ENCODE results near the gene M1AP. TPM values are rescaled to one million over a fixed set of nuclear protein-coding genes. Genes with fewer than 3 reads are reported as not detected.

The M1AP gene
- total and polyA plus RNA-seq, 9 of the 15 experiments (the other 6 are each of a cell fraction or from before 2014, with no cell fraction given) = 0.06 to 0.33 (median 0.11) TPM; not detected in 4

- peak; percentile 86; the same call in 1 of the 2 replicates for TF ChIP-seq ATF2 (CRISPR knock-in tag; IDR thresholded peaks at IDR 0.05)
- TF ChIP-seq ZNF445 (CRISPR knock-in tag; IDR thresholded peaks at IDR 0.05; ENCODE audit: low read depth) = no peak
- peak; percentile 49; the same call in 1 of the 2 replicates for TF ChIP-seq NFRKB (IDR thresholded peaks at IDR 0.05; ENCODE audit: low read depth)
- TF ChIP-seq U2AF2 (optimal IDR thresholded peaks at IDR 0.05; ENCODE audit: low read depth, low read length) = no peak
- no peak for TF ChIP-seq ZNF197 (CRISPR knock-in tag; IDR thresholded peaks at IDR 0.05; ENCODE audit: low read depth)
- TF ChIP-seq RFX5 (IDR thresholded peaks at IDR 0.05; ENCODE audit: low read depth, low read length) = peak; percentile 55; the same call in 1 of the 2 replicates
- no peak for TF ChIP-seq SREBF2 (CRISPR knock-in tag; IDR thresholded peaks at IDR 0.05)
- peak; percentile 66 for TF ChIP-seq RBFOX2 (IDR thresholded peaks at IDR 0.05; ENCODE audit: low read depth, low read length)
- no peak for TF ChIP-seq CAMTA2 (CRISPR knock-in tag; conservative IDR thresholded peaks at IDR 0.05)
- TF ChIP-seq CREM (IDR thresholded peaks at IDR 0.05; ENCODE audit: low read depth) = peak; percentile 99
- 0 out of 2 replicates have a peak, but pooled peaks have one; percentile 39 for TF ChIP-seq ZBTB26 (CRISPR knock-in tag; IDR thresholded peaks at IDR 0.05)
- TF ChIP-seq ZNF589 (CRISPR knock-in tag; IDR thresholded peaks at IDR 0.05; ENCODE audit: low read depth) = peak; percentile 88; the same call in 1 of the 2 replicates
- no peak for TF ChIP-seq STAT5B (CRISPR knock-in tag; IDR thresholded peaks at IDR 0.05)
- TF ChIP-seq REST (IDR thresholded peaks at IDR 0.05; ENCODE audit: borderline replicate concordance) = no peak
- 0 out of 2 replicates have a peak, but pooled peaks have one; percentile 27 for TF ChIP-seq REST (CRISPR knock-in tag; IDR thresholded peaks at IDR 0.05; ENCODE audit: low read depth)
- no peak for TF ChIP-seq ILF3 (IDR thresholded peaks at IDR 0.05; ENCODE audit: borderline replicate concordance)
Observed at GRCh38 chr2:74553892-74554819, 94.0 kb downstream of the M1AP start, which contains the start of the genes DOK1 and LOXL3 (continued).
